ENCODE results near the gene DYNLT1.
"Not testable (repeated sequence)": the region's sequence is repeated elsewhere in the genome, so short reads cannot be mapped to it uniquely, and the experiment has no call there.

Gene DYNLT1

GRCh38 chr6:158621694-158622544, 22.6 kb downstream of the DYNLT1 start:
- DNase-seq = no peak

- DNase-seq = no peak
These were observed 23.4 kb downstream of the DYNLT1 start for GRCh38 chr6:158620963-158621693.

- DNase-seq = no peak
These were observed 24.4 kb downstream of the DYNLT1 start for GRCh38 chr6:158619922-158620801.

- not testable (repeated sequence) for DNase-seq
These were observed 26.3 kb downstream of the DYNLT1 start for GRCh38 chr6:158618289-158618688.

- DNase-seq = not testable (repeated sequence)
These were observed 29.9 kb downstream of the DYNLT1 start for GRCh38 chr6:158614606-158615005.

- DNase-seq = no peak
These were observed 32.8 kb downstream of the DYNLT1 start for GRCh38 chr6:158611541-158612370.

GRCh38 chr6:158611039-158611438, 33.5 kb downstream of the DYNLT1 start:
- DNase-seq = no peak

GRCh38 chr6:158610319-158610968, 34.1 kb downstream of the DYNLT1 start:
- DNase-seq = no peak

GRCh38 chr6:158609455-158610155, 34.9 kb downstream of the DYNLT1 start:
- no peak for DNase-seq

- DNase-seq = no peak
These were observed 36.3 kb downstream of the DYNLT1 start for GRCh38 chr6:158608221-158608620.

GRCh38 chr6:158607411-158608170, 37.0 kb downstream of the DYNLT1 start:
- no peak for DNase-seq

- DNase-seq = no peak
These were observed 37.6 kb downstream of the DYNLT1 start for GRCh38 chr6:158606935-158607334.

GRCh38 chr6:158606011-158606410, 38.5 kb downstream of the DYNLT1 start:
- DNase-seq = not testable (repeated sequence)

- DNase-seq = peak; percentile 65
These were observed 39.2 kb downstream of the DYNLT1 start for GRCh38 chr6:158605266-158605878.

GRCh38 chr6:158604048-158604406, 40.5 kb downstream of the DYNLT1 start:
- no peak for DNase-seq

GRCh38 chr6:158603261-158604047, 41.1 kb downstream of the DYNLT1 start:
- DNase-seq = no peak

- no peak for DNase-seq
These were observed 44.9 kb downstream of the DYNLT1 start for GRCh38 chr6:158599635-158600034.

- no peak for DNase-seq
These were observed 47.0 kb downstream of the DYNLT1 start for GRCh38 chr6:158597565-158597964.

- no peak for DNase-seq
These were observed 47.7 kb downstream of the DYNLT1 start for GRCh38 chr6:158596861-158597260.
